Left forelimb (tissue), 1 donor: ENCODE data around the gene CANT1.
"Not testable (repeated sequence)": the region's sequence is repeated elsewhere in the genome, so short reads cannot be mapped to it uniquely, and the experiment has no call there.

Experiments
- DNase-seq: peaks from one replicate; pipeline ENCODE4 v3.0.0-alpha.2; 2018; ENCODE audit warnings: low spot score

Gene CANT1

DNA sequence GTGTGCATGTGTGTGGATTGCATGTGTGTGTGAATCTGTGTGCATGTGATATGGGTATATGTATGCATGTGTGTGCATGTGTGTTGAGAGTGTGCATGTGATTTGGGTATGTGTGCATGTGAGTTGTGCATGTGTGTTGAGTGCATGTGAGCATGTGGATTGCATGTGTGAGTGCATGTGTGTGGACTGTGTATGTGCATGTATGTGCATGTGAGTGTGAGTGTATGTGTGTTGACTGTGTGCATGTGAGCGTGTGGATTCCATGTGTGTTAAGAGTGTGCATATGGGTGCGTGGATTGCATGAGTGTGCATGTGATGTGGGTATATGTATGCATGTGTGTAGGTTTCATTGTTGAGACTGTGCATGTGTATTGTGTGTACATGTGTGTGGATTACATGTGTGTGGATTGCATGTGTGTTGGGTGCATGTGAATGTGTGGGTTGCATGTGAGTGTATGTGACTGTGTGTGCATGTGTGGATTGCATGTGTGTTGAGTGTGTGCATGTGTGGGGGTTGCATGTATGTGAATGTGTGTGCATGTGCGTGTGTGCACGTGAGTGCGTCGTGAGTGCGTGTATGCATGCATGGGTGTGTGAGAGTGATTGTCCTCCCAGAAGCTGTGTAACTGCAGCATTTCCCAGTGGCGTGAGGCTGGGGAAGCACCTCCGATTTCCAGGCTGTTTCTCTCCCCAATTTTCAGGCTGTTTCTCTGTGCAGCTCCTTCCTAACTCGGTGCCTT lies 33.8 kb upstream of the CANT1 start:
- no peak for DNase-seq

DNA sequence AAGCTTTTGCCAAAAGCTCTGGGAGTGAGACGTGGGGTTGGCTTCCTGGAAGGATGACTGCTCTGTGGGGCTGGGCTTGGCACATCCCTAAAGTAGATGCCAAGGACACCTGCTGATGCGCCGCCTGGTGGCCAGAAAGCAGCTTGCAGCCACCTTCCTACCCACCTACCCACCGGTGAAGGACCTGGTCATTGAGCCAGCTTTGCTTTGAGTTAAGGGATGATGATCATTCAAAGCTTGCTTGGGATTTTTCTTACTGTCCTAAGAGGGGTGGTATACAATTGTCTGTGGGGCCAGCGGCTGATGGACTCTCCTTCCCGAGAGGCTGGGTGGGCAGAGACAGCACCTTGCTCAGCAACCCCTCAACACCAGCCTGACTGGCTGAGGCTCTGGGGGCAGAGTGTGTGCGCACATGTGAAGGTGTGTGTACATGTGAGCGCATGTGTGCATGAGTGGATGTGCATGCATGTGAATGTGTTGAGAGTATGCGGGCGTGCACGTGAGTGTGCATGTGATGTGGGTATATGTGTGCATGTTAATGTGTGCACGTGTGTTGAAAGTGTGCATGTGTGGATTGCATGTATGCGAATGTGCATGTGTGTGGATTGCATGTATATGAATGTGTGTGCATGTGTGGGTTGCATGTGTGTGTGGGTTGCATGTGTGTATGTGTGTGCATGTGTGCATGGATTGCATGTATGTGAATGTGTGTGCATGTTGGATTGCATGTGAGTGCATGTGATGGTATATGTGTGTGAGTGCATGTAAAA lies 33.0 kb upstream of the CANT1 start:
- DNase-seq: no peak

DNA sequence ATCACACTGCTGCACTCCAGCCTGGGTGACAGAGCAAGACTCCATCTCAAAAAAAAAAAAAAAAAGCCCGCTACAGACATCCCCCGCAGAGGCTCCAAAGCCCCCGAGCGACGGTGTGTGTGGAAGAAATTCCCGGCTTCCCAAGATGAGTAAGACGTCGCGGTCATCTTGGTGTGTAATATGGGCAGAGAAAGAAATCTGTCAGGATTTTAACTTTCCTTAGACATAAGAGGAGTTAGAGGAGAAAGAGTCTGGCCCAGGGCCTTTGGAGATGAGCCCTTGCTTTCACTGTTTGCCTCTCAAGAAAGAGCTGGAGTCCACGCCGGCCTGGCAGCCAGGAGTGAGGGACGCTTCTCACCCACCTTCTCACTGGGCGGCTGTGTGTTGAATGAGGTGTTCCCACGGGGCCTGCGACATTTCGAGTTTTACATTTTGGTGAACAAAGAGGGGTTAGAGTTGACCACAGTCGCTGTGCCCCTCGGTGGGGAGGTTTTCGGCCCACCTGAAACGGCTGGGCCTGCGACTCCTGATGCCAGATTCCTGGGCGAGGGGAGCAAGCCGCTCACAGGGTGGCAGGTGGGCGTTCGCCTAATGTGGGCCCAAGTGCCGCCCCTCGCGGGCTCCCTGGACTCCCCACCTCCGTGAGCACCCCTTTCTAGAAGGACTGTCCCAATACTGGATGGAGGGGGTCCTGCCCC lies 32.3 kb upstream of the CANT1 start:
- DNase-seq: no peak

DNA sequence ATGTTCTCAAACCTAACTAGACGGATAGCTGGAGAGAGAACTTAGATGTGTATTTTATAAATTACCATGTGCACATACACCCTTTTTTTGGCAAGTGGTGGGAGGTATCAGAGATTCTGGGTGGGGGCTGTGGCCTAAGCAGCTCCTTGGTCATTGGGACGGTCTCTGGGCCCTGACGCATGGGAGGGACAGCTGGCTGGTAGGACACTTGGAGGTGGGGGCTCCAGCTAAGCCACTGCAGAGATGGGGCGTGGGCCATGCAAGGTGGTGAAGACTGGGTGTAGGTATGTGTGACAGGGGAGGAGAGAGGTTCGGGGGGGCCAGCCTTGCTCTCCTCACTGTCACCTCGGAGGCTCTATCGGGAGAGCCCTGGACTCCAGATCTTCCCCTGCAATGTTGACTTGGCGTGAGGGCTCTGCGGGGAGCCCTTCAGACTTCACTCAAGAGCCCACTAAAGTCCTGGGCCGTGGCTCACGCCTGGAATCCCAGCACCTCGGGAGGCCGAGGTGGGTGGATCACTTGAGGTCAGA lies 31.5 kb upstream of the CANT1 start:
- no peak for DNase-seq

DNA sequence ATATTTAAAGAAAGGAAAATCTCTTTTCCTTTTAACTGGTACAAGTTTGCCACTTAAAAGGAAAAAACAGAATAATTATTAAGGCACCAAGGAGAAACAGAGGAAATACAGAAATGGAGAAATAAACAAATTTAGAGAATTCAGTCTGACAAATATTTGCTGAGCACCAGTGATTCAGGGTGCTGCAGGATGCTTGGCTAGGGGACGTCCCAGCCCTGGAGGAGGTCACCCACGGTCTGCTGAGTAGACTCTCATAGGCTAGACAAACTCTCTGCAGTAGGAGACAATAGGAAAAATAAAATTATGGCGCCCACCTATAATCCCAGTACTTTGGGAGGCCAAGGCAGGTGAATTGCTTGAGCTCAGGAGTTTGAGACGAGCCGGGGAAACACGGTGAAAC lies 30.3 kb upstream of the CANT1 start:
- no peak for DNase-seq

DNA sequence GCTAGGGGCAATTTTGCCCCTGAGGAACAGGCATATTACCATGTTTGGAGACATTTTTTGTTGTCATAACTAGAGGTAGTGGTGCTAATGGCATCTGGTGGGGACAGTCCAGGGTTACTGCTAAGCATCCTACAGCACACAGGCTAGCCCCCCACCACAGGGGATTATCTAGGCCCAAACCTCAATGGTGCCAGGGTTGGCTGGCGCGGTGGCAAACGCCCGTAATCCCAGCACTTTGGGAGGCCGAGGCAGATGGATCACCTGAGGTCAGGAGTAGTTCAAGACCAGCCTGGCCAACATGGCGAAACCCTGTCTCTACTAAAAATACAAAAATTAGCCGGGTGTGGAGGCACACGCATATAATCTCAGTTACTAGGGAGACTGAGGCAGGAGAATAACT lies 29.6 kb upstream of the CANT1 start:
- no peak for DNase-seq

DNA sequence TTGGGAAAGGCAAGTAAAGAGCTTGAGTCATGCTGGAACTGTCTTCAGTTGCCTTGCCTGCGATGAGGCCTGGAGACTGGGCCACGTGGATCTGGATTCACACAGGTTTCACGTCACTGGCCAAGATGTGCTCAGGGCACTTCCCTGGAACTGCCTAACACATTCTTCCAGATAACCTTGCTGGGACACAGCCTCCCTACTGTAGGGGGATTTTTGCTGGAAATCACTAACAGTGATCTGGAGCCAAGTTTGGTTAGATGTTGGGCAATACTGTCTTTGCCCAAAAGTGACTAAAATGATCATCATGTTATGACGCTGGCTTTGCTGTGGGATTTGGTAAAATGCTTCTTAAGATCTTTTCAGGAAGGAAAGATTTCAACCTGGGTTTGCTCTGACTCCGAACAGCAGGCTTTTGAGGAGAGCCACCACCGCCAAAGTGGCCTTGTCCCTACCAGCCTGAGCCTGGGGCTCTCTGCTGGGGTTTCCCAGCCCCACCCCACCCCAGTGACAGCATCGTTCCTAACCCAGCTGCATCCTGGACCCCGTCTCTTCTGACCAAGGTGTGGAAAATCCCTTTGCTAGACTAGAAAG lies 29.1 kb upstream of the CANT1 start:
- no peak for DNase-seq

DNA sequence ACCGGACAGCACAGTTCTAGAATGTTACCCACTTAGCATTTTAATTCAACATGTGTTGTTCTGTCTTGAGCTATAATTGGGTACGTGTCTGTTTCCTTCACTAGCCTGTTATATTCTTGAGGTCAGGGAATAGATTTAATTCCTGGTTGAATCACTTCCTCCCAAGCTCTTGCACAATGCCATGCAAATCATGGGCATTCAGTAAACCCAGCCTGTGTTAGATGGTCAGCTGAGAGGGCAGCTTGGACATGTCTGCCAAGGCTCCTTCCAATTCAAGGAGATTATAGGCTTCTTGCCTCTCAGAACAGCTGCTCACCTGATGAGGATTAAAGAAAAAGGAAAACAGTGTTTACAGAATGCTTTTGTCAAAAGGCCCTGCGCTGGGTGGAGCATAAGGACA lies 27.0 kb upstream of the CANT1 start:
- no peak for DNase-seq

DNA sequence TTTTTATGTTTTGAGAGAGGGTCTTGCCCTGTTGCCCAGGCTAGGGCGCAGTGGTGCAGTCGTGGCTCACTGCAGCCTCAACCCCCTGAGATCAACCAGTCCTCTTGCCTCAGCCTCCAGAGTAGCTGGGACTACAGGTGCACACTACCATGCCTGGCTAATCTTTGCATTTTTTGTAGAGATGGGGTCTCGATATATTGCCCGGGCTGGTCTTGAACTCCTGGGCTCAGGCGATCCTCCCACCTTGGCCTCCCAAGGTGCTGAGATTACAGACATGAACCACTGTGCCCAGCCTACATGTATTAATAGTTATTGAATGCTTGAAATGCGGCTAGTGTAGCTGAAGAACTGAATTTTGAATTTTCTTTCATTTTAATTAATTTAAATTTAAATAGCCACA lies 26.6 kb upstream of the CANT1 start:
- no peak for DNase-seq

DNA sequence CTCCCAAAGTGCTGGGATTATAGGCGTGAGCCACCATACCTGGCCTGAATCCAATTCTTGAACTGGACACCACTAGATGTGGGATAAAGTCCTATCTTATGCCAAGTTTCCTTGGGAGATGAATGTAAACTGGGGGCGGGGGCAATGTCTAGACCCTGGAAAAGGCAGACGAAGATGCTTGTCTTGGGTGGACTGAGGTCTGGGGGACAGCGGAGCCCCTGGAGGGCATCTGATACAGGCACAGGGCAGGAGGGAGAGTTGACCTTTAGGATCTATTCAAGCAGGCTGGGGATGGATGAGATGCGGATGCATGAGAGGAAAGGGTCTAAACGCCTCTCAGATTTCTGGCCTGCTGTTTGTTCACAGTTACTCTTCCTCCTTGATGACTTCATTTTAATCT lies 26.1 kb upstream of the CANT1 start:
- DNase-seq: no peak

DNA sequence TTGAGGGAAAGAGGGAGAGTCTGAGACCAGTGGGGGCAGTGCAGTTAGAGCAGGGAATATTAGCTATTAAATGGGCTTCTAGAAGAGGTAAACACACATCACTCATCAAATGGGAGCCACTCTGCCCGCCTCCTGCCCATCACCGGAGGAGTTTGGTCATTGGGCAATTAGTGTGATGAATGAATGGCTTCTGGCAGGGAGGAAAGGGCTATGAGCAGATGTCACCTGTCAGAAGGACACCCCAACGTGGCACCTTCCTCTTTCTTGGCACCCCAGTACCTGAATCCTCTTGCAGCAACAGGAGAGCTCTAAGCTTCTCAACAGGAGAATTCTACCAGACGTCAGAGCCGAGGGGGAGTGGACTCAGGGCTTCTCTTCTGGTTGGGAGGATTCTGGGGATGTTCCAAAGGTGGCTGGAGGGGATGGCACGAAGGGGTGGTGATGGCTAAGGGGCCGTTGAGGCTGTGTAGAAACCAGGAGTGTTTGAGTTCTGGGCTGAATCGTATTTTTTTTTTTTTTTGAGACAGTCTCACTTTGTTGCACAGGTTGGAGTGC lies 25.4 kb upstream of the CANT1 start:
- no peak for DNase-seq

DNA sequence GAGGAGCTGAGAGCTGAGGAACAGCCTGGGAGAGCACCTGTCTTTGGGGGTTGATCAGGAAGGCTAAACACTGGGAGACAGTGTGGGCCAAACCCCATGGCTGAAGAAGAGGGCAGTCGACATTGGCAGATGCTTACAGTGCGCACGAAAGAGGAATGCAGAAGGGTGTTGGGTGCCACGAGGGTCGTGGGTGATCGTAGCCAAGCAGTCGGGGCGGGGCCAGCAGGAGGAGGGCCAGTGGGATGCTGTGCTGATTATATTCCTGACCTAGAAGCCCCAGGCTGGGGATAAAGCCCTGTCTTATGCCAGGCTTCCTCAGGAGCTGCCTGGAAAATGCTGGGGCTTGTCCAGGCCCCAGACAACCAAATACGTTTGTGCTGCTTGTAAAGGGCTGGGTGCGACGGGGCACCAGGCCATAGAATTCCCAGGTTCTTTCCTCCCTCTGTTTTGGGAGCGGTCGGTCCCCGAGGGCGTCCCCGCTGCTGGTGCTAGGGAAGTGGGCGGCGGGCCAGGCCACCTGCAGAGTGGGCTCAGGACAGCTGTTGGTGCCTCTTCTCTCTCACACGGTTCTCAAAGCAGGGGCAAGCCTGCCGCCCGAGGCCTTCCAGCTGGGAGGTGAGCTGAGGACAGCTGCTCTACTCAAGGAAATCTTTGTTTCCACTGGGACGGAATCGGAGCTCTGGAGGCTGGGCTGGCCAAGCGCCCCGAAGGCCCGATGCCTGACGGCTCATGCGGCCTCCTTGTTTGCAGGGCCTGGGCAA lies 24.4 kb upstream of the CANT1 start:
- DNase-seq: no peak

DNA sequence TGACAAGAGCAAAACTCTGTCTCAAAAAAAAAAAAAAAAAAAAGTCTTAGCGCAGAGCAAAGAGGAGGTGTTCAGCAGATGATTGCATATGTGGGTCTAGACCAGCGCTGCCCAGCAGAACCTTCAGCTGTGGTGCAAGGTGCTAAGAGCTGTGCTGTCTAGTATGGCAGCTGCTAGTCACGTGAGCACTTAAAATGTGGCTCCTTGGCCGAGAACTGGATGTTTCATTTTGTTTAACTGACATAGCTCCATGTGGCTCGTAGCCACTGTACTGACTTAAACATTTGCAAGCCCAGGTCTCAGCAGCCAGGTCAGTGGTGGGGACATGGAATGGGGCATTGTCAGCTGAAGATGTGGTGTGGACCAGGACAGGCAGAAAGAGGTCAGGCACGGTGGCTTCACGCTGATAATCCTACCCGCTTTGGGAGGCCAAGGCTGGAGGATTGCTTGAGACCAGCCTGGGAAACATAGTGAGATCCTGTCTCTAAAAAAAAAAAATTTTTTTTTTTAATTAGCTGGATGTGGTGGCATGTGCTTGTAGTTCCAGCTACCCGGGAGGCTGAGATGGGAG lies 23.6 kb upstream of the CANT1 start:
- no peak for DNase-seq

DNA sequence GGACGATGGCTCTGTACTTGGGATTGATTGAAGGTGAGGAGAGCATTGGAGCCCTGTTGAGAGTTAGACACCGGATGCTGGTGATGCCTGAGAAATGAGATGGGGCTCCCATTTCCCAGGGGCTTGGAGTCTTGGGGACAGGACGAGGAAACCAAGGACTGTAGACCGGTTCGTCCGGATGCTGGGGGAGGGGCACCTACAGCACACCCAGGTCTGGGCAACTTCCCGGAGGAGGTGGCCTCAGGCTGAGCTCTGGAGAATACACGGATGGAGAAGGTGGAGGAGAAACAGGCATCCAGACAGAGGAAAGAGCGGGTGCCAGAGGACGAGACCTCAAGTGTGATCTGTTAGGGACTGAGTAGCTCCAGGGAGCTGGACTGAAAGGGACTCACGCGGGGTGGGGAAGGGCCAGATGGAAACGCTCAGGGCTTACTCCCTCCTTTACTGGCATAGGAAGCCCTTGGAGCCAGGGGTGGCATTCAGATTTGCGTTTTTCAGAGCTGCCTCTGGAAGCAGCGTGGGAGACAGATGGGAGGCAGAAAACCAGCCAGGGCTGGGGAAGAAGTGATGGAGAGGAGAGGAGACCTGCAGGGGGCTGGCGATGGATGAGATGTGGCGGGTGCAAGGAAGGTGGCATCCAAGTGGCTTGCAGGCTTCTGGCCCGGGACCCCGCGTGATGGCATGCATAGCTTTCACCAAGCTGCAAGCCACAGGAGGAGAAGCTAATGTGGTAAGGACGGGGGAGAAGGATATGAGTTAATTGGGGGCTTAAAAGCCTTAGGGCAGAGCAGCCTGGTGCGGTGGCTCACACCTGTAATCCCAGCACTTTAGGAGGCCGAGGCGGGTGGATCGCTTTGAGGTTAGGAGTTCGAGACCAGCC lies 22.7 kb upstream of the CANT1 start:
- DNase-seq: no peak

DNA sequence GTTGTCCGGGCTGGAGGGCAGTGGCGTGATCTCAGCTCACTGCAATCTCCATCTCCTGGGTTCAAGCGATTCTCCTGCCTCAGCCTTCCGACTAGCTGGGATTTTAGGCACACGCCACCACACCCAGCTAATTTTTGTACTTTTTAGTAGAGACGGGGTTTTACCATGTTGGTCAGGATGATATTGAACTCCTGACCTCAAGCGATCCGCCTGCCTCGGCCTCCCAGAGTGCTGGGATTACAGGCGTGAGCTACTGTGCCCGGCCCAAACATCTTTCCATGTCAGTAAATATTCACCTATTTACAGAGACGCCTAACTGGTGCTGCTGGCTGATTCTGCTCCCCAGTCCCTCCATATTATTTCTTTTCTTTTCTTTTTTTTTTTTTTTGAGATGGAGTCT lies 21.1 kb upstream of the CANT1 start:
- not testable (repeated sequence) for DNase-seq

DNA sequence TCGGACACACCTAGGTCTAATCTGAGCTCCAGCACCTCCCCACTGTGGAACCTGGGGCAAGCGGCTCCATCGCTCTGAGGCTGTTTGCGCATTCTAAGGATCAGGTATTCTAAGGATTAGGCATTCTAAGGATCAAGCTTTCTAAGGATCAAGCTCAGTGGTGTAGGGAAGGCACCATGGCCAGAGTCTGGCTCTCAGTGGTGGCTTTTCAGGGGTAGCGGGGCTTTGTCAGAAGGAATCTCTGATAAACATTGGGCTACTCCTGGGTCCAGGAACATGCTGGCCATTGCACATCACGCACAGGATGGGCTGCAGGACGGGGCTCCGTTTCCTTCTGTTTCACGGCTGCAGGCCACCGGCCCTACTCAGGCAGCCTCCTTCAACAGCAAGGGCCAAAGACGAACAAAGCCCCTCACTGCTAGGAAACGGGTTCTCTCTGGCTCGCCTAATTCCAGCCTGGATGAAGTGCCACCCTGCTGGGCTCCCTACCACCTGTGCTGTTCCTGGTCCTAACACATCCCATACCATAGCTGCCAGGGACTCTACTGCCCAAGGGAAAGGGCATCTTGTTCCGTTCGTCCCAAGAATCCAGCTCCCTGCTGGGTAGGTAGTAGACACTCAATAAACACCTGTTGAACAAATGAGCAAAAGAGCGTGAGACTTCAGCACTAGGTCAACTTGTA lies 19.9 kb upstream of the CANT1 start:
- no peak for DNase-seq

DNA sequence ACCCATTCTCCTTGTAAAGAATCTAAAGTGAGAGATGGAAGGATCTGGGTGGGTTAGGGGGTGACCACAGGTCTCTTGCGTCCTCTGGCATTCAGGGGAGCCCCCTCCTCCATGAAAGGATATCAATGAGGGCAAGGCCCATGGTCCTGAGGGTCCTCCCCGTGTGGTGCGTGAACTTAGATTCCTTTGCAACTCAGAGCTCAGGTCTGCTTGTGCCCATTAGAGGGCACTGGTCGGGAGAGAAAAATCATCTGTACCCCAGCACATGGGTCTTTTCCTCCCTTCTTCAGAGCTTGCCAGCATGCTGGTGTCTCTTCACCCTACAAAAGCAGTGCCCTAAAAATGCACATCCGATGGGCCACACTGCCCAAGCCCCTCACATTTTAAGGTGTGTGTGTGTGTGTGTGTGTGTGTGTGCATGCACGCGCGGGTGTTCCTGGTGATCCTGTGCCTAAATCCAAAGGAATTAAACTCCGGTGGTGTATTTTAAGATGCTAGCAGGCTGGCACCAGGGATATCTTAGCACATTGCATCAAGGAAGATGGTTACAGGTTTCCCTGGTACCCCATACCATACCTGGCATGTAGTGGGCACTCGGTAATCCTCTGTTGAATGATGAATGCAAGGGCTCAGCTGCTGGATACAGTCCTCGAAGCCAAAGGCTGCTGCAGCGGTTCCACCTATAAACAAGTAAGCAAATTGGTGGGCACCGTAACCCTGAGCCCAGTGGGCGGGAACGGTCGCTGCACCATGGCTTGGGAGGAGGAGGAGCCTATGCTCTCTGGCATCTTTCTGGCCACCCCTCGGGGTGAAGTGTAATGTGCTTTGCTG lies 19.1 kb upstream of the CANT1 start:
- no peak for DNase-seq

DNA sequence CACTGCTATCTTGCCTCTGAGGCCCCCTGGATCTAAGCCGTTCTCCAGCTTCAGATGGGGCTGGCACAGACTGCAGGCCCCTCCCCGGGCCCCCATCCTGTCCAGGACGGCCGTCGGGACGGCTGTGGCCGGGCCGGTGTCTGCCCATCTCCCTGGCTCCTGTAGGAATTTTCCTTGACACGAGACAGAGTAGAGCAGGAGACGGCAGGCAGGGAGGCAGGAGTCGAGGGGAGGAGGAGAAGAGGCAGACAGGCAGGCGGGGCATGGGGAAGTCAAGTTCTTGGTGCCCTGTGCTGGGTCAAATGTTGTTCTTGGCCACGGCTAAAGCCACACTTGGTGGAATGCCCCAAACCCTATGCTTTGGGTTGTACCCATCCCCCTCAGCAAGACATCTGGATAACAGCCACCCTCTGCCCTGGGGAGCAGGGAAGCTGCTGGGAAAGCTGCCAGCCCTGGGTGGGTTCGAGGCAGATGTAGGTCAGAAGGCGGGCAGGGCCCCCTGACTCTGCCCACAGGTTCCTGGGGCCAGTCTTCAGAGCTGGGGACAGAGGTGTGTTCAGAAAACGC lies 18.4 kb upstream of the CANT1 start:
- DNase-seq: no peak
